HG02642 (cell line): ENCODE results near the gene PAPOLG.

ENCODE experiments used
- ATAC-seq: cut with Tn5 transposase; IDR thresholded peaks from one replicate; pipeline ENCODE4 v1.9.1; 2021; ENCODE audit warnings: mild to moderate bottlenecking; ENCODE audit not compliant: unreplicated experiment, poor library complexity

PAPOLG gene

DNA sequence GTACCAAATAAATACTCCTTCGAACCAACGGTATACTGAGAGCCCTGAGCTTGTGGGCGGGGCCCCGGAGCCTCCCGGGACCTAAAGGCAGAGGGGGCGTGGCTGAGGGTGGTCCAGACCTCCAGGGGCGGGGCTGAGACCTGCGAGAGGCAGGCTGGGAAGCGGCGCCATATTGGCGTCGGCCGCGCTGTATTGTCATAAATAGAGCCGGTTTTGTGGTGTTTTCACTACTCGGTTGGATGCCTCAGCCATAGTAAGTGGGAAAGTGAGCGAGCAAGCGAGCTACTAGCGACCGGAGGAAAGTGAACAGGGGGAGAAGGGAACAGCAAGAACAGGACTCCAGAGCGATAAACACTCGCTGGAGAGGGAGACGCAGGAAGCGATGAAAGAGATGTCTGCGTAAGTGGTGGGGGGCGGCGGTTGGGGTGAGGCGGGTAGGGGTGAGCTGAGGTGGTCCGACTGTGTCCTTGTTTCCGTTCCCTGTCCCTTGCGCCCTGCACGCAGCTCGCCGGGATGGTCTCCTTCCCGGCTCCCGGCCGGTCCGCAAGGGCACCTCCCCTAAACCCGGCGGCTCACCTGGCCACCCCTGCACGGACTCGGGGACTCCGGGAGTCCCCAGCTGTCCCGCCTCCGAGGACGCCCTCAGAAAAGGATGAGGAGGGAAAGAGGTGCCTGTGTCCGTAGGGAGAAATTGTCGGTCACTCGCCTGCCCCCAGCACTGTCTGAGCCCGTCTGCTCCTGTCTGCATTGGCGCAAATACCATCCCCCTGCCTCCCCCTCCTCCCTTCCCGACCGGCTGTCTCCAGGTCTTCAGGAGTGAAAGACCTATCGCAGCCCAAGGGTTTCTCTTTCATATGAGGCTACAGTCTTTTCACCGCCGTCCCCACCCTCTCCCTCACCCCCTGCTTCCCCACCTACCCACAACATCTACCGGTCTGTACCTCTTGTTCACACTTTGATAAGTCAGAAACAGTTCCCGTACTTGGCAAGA lies at the start of gene PAPOLG:
TSS of gene PAPOLG (plus strand) at position 172 of the 991 bp plus-strand sequence. CDS start at position 383, 211 bp downstream.
- ATAC-seq: peak; percentile 99

GRCh38 chr2:60707750-60708371 lies 48.2 kb upstream of the PAPOLG start:
- ATAC-seq: no peak

DNA sequence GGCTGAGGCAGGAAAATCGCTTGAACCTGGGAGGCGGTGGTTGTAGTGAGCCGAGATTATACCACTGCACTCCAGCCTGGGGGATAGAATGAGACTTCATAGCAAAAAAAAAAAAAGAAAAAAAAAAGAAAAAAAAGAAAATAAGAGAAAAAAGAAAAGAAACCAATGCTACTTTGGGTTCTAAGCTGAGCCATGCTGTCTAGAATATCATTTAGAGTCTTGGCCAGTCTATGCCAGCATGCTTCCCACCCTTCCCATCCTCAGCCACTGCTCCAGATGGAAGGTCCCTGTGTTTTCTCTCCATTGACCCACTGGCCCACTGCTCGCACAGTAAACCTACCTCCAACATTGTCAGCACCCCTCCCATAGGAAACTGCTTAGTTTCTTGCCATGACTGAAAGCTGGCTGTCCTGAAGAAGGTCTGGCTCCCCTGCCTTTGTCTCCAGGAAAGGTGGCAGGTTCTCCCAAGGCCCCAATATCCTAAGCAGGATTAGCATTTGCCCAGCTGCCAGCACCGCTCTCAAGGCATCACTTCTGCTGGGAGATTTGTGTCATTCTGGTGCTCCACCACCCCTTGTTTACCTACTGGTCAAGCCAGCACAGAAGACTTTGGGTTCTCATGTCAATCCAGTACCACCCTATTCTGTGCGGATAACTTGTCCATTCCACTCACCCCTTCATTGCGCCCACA lies 47.3 kb upstream of the PAPOLG start:
- no peak for ATAC-seq

DNA sequence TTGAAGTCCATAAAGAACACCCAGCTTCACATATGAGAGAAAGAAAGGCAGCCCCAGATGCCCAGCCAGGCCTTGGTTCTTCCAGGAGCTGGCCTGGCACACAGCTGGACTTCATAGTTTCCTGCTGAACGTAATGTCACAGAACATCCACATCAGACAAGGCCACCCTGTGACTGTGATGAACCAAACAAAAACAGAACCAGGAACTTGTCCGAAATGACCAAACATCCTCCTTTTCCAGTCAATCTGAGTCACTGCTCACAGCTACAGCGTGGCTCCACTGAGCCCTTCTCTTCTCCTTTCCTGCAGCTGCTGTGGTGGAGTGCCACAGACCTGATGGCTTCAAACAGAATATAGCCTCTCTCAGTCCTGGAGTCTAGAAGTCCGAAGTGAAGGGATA lies 45.4 kb upstream of the PAPOLG start:
- ATAC-seq: no peak

- ATAC-seq: no peak
These were observed 40.5 kb upstream of the PAPOLG start for GRCh38 chr2:60715561-60715960.

GRCh38 chr2:60717691-60718090 lies 38.4 kb upstream of the PAPOLG start:
- no peak for ATAC-seq

DNA sequence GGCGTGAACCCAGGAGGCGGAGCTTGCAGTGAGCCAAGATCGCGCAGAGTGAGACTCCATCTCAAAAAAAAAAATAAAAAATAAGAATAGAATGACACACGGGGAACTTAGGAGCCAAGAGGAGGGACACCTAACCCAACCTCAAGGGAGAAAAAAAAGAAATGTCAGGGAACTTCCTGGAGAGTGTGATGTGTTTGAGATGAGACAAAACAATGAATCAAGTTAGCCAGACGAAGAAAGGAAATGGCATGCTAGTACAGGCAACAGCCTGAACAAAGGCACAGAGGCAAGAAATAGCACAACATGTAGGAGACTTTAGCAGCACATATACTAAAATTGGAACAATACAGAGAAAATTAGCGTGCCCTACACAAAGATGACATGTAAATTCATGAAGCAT lies 36.7 kb upstream of the PAPOLG start:
- no peak for ATAC-seq

GRCh38 chr2:60725466-60725865 lies 30.6 kb upstream of the PAPOLG start:
- no peak for ATAC-seq

- no peak for ATAC-seq
These were observed 27.2 kb upstream of the PAPOLG start for GRCh38 chr2:60728855-60729254.

GRCh38 chr2:60735496-60736250 lies 20.4 kb upstream of the PAPOLG start:
- ATAC-seq: no peak

- ATAC-seq: no peak
These were observed 17.4 kb upstream of the PAPOLG start for GRCh38 chr2:60738679-60739078.

DNA sequence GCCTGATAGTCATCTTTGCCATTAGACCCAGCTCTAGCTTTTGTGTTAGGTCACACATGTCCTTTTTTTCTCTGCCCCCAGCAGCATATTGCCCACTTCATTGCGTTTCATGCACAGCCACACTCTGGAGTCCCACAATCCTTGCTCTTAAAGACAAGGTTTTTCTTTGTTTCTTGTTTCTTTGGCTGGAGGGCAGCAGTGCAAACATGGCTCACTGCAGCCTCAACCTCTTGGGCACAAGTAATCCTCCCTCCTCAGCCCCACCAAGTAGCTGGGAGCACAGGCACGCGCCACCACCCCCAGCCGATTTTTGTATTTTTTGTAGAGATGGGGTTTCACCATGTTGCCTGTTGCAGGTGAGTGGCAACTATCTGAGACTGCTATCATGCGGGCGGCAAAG lies 16.9 kb upstream of the PAPOLG start:
- no peak for ATAC-seq

DNA sequence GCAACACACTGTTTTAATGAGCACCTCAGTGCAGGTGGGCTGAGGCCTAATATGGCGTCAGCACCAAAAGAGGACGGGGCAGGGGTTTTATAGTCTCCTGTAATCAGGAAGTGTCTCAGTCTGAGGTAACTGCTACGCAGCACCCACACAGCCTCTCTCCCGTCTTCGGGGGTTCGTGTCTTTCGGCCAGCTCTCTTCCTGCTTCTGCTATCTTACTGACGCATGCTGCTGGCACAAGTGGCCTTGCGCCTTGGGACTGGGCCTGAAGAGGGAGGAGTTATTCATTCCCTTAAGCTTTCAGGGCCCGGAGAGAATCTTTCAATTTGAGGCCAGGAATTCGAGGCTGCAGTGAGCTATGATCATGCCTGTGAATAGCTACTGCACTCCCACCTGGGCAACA lies 14.5 kb upstream of the PAPOLG start:
- ATAC-seq: no peak

- ATAC-seq: no peak
These were observed 13.6 kb upstream of the PAPOLG start for GRCh38 chr2:60742419-60742818.

- ATAC-seq: no peak
These were observed 10.7 kb upstream of the PAPOLG start for GRCh38 chr2:60745330-60745729.

GRCh38 chr2:60745761-60746160 lies 10.3 kb upstream of the PAPOLG start:
- ATAC-seq: no peak

- no peak for ATAC-seq
These were observed 9.8 kb upstream of the PAPOLG start for GRCh38 chr2:60746318-60746717.

GRCh38 chr2:60759654-60760053 lies 3.6 kb downstream of the PAPOLG start:
- no peak for ATAC-seq

DNA sequence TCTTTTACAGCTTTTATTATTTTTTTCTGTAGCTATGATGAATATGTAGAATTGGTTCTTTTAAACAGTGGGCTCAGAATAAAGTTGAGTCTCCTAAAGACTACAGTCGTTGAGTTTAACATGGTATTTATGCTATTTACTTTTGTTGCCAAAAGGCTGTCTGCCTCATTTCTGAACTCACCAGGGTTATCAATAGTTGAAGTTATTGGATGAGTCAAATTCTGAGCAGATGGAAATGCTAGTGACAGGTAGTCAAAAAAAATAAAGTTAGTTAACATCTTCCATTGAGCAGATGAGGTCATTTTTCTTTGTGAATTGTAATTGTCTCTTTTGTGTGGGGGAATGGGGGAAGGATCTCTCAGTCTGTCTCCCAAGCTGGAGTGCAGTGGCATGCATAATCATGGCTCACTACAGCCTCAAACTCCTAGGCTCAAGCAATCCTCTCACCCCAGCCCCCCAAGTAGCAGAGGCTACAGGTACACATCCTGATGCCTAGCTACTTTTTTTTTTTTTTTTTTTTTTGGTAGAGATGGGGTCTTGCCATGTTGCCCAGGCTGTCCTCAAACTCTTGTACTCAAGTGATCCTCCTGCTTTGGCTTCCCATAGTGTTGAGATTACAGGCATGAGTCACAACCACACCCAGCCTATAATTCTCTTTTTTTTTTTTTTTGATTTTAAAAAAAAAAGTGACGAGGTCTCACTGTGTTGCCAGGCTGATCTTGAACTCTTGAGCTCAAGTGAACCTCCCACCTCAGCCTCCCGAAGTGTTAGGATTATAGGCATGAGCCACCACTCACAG lies 8.9 kb downstream of the PAPOLG start:
- no peak for ATAC-seq
